HCT116 (cell line): ENCODE data around the gene SCP2. TPM values are rescaled to one million over a fixed set of nuclear protein-coding genes. Genes with fewer than 3 reads are reported as not detected.

Source experiments
- ATAC-seq: fragments of 200-7000 bp; cut with Tn5 transposase; 2 replicates; pipeline ENCODE4 v1.9.1; 2020; ENCODE audit warnings: mild to moderate bottlenecking, moderate library complexity
- BruUV-seq: library from RNA; stranded (reverse); fragments of 400-500 nt; replicated peaks from 2 replicates; lab custom pipeline; 2021; lab: Mats Ljungman, UMichigan
- CTCF ChIA-PET: fragments of 300-600 bp; sonication (Branson Sonifier 250); formaldehyde crosslinking; loops from one replicate; lab custom pipeline; 2021; ENCODE audit warnings: antibody characterized with exemption; lab: Charles Lee
- POLR2A ChIA-PET: fragments of 300-600, 350-600 bp; sonication (Branson Sonifier 250); formaldehyde crosslinking; loops from one replicate; lab custom pipeline; 2021; ENCODE audit warnings: antibody characterized with exemption; lab: Charles Lee
- RAD21 ChIA-PET, 2 experiments: fragments of 300-600 bp; sonication (Branson Sonifier 250); formaldehyde crosslinking; loops; one replicate each; lab custom pipeline; 2023; ENCODE audit warnings: low total read pairs in 2 of 2; ENCODE audit not compliant: uncharacterized antibody in 2 of 2, unreplicated experiment in 2 of 2, low non-redundant PET in 1 of 2; lab: Charles Lee
- DNase-seq: peaks from one replicate; pipeline ENCODE4 v3.0.0-alpha.2; 2010; ENCODE audit warnings: low read depth, low spot score
- H2AFZ ChIP-seq: fragments of 200-600 bp; shearing (Covaris generic), sonication (generic); 2 replicates; pipeline ENCODE4 v1.6.1; 2017; ENCODE audit warnings: low read depth, mixed run types, mixed read lengths, antibody characterized with exemption, low read length; ENCODE audit not compliant: poor library complexity, severe bottlenecking
- H3K27ac ChIP-seq: 2 replicates; pipeline ENCODE4 v1.5.1; 2012; ENCODE audit warnings: low read depth, low read length
- H3K27me3 ChIP-seq: fragments of 200-600 bp; sonication (generic); 2 replicates; pipeline ENCODE4 v1.6.1; 2016; ENCODE audit warnings: mixed run types, low read length, mixed read lengths; ENCODE audit not compliant: insufficient read depth
- H3K36me3 ChIP-seq, 2 experiments: fragments of 200-500 bp in 1 of 2; fragments of 200-600 bp in 1 of 2; sonication (Bioruptor generic) in 1 of 2; sonication (generic) in 1 of 2; 2 replicates each; pipeline versions ENCODE4 v1.5.1 to v1.6.1; 2014 to 2016; ENCODE audit warnings: low read length in 2 of 2, inconsistent platforms in 1 of 2, mixed read lengths in 1 of 2, mixed run types in 1 of 2; ENCODE audit not compliant: insufficient read depth in 2 of 2, control insufficient read depth in 1 of 2
- H3K4me1 ChIP-seq, 2 experiments: fragments of 200-600 bp in 1 of 2; sonication (generic) in 1 of 2; 2 replicates each; pipeline versions ENCODE4 v1.5.1 to v1.6.1; 2012 to 2017; ENCODE audit warnings: low read length in 2 of 2, inconsistent platforms in 1 of 2, mild to moderate bottlenecking in 1 of 2, mixed read lengths in 1 of 2, mixed run types in 1 of 2, moderate library complexity in 1 of 2; ENCODE audit not compliant: insufficient read depth in 2 of 2, control insufficient read depth in 1 of 2
- H3K4me2 ChIP-seq: fragments of 200-600 bp; sonication (generic); 2 replicates; pipeline ENCODE4 v1.6.1; 2017; ENCODE audit warnings: mixed run types, low read length, mixed read lengths
- H3K4me3 ChIP-seq, 2 experiments: fragments of 200-600 bp in 1 of 2; sonication (generic) in 1 of 2; replicated peaks in 1 of 2; 2 replicates each; pipeline ENCODE4 v1.5.1; 2011 to 2016; ENCODE audit warnings: low read length in 2 of 2, control low read depth in 1 of 2, low read depth in 1 of 2, mild to moderate bottlenecking in 1 of 2, mixed read lengths in 1 of 2, mixed run types in 1 of 2
- H3K79me2 ChIP-seq: fragments of 200-600 bp; sonication (generic); 2 replicates; pipeline ENCODE4 v1.6.1; 2017; ENCODE audit warnings: mild to moderate bottlenecking, mixed run types, low read length, moderate library complexity, mixed read lengths; ENCODE audit not compliant: insufficient read depth
- H3K9ac ChIP-seq: fragments of 200-600 bp; sonication (generic); 2 replicates; pipeline ENCODE4 v1.6.1; 2016; ENCODE audit warnings: low read length, mixed read lengths
- H3K9me2 ChIP-seq: fragments of 200-600 bp; sonication (generic), shearing (Covaris generic); 2 replicates; pipeline ENCODE4 v1.6.1; 2017; ENCODE audit warnings: mixed run types, mild to moderate bottlenecking, moderate library complexity; ENCODE audit not compliant: insufficient read depth
- H3K9me3 ChIP-seq, 2 experiments: fragments of 200-500 bp in 1 of 2; fragments of 200-600 bp in 1 of 2; sonication (Bioruptor generic) in 1 of 2; sonication (generic) in 1 of 2; 2 replicates each; pipeline ENCODE4 v1.6.1; 2014 to 2017; ENCODE audit warnings: low read length in 2 of 2, mixed read lengths in 2 of 2, inconsistent platforms in 1 of 2, low read depth in 1 of 2, mild to moderate bottlenecking in 1 of 2, mixed run types in 1 of 2, moderate library complexity in 1 of 2; ENCODE audit not compliant: control insufficient read depth in 1 of 2, insufficient read depth in 1 of 2
- H4K20me1 ChIP-seq: fragments of 200-600 bp; sonication (generic), shearing (Covaris generic); 2 replicates; pipeline ENCODE4 v1.6.1; 2017; ENCODE audit warnings: mixed run types, mild to moderate bottlenecking, moderate library complexity; ENCODE audit not compliant: insufficient read depth
- CBX3 ChIP-seq: IDR thresholded peaks from 2 replicates; pipeline ENCODE4 v1.6.1; 2012; ENCODE audit warnings: low read depth
- CTCF ChIP-seq, 3 experiments: fragments of 200-600 bp in 1 of 3; sonication (generic) in 1 of 3; IDR thresholded peaks in 2 of 3; conservative IDR thresholded peaks in 1 of 3; 2 replicates each; pipeline ENCODE4 v1.5.1; 2012 to 2017; ENCODE audit warnings: low read depth in 2 of 3, low read length in 2 of 3, antibody characterized with exemption in 1 of 3, borderline replicate concordance in 1 of 3, control low read depth in 1 of 3, mild to moderate bottlenecking in 1 of 3, mixed read lengths in 1 of 3, mixed run types in 1 of 3, moderate library complexity in 1 of 3; ENCODE audit not compliant: insufficient read depth in 1 of 3
- EZH2phosphoT487 ChIP-seq: fragments of 200-600 bp; IDR thresholded peaks from 2 replicates; pipeline ENCODE4 v1.6.1; 2018; ENCODE audit warnings: antibody characterized with exemption, borderline replicate concordance
- FOSL1 ChIP-seq: IDR thresholded peaks from 2 replicates; pipeline ENCODE4 v1.6.1; 2012; ENCODE audit warnings: low read depth
- POLR2A ChIP-seq: IDR thresholded peaks from 2 replicates; pipeline ENCODE4 v1.7.0; 2011; ENCODE audit warnings: borderline replicate concordance; ENCODE audit not compliant: insufficient read depth, insufficient read length; ENCODE audit errors: extremely low read depth
- POLR2AphosphoS5 ChIP-seq: IDR thresholded peaks from 2 replicates; pipeline ENCODE4 v1.6.1; 2011; ENCODE audit warnings: mild to moderate bottlenecking, low read depth, low read length, moderate library complexity
- REST ChIP-seq: IDR thresholded peaks from 2 replicates; pipeline ENCODE4 v1.6.1; 2012; ENCODE audit warnings: low read depth
- SP1 ChIP-seq: IDR thresholded peaks from 2 replicates; pipeline ENCODE4 v1.6.1; 2012; ENCODE audit warnings: low read depth
- SRF ChIP-seq: IDR thresholded peaks from 2 replicates; pipeline ENCODE4 v1.6.1; 2012; ENCODE audit warnings: low read depth
- TCF7L2 ChIP-seq: IDR thresholded peaks from 2 replicates; pipeline ENCODE4 v1.7.0; 2011; ENCODE audit warnings: borderline replicate concordance, inconsistent platforms; ENCODE audit not compliant: insufficient read depth, insufficient read length; ENCODE audit errors: extremely low read depth
- ZBTB33 ChIP-seq: IDR thresholded peaks from 2 replicates; pipeline ENCODE4 v1.6.1; 2011; ENCODE audit warnings: mild to moderate bottlenecking, low read length, moderate library complexity; ENCODE audit not compliant: insufficient replicate concordance; ENCODE audit errors: extremely low read depth
- ZFX ChIP-seq: fragments of 450-650 bp; IDR thresholded peaks from 2 replicates; pipeline ENCODE4 v1.6.1; 2017
- ZNF274 ChIP-seq: fragments of 200-500 bp; sonication (Bioruptor generic); IDR thresholded peaks from 2 replicates; pipeline ENCODE4 v1.6.1; 2014; ENCODE audit warnings: mild to moderate bottlenecking, low read depth, low read length, inconsistent platforms
- intact Hi-C: fragments of 100-400 bp; cut with micrococcal nuclease; formaldehyde crosslinking; loops from 2 replicates; pipeline ENCODE4 v1.10.0; 2022
- total RNA-seq: library from RNA; stranded (reverse); gene quantifications from one replicate; pipeline ENCODE4 v1.2.1, GENCODE V29; 2021; ENCODE audit not compliant: unreplicated experiment

SCP2 gene
- total RNA-seq, 1 experiment from 2014 or later: 62.0 TPM

- intact Hi-C loops: no loop called here
- no peak for DNase-seq
- POLR2A ChIA-PET: no interaction called here
- ATAC-seq: no peak
- H3K4me2 ChIP-seq: no peak overlapping the region
- CTCF ChIA-PET: no interaction called here
- no peak for TF ChIP-seq POLR2AphosphoS5
- TF ChIP-seq ZNF274: no peak
- TF ChIP-seq SRF: no peak
- no peak for TF ChIP-seq ZBTB33
- TF ChIP-seq ZFX: no peak
- TF ChIP-seq TCF7L2: no peak
- H3K36me3 ChIP-seq: no peaks in the 10 kb centered on the region
- no peaks in the 10 kb centered on the region for H3K79me2 ChIP-seq
- no peak overlapping the region for H3K4me3 ChIP-seq
- no peaks in the 10 kb centered on the region for H3K9me2 ChIP-seq
- BruUV-seq: no TSS peak
- RAD21 ChIA-PET: no interaction called here
- no peaks in the 10 kb centered on the region for H3K4me1 ChIP-seq
- H3K9ac ChIP-seq: no peak overlapping the region
- no peak overlapping the region for H2AFZ ChIP-seq
- H3K9me3 ChIP-seq: no peaks in the 10 kb centered on the region
- no peak overlapping the region for H3K27ac ChIP-seq
- no peaks in the 10 kb centered on the region for H3K27me3 ChIP-seq
- no peaks in the 10 kb centered on the region for H4K20me1 ChIP-seq
Measured at GRCh38 chr1:53069663-53070327, 142.7 kb downstream of the SCP2 start.

- H3K9ac ChIP-seq: no peak overlapping the region
- BruUV-seq: no TSS peak
- H3K9me2 ChIP-seq: no peaks in the 10 kb centered on the region
- ChIA-PET RAD21 (no interaction called here), CTCF (no interaction called here), POLR2A (no interaction called here)
- no peaks in the 10 kb centered on the region for H3K79me2 ChIP-seq
- no peak overlapping the region for H3K27ac ChIP-seq
- no peak overlapping the region for H3K4me2 ChIP-seq
- intact Hi-C loops: no loop called here
- H3K9me3 ChIP-seq: no peaks in the 10 kb centered on the region
- ATAC-seq: no peak
- H2AFZ ChIP-seq: no peak overlapping the region
- H3K4me1 ChIP-seq: no peaks in the 10 kb centered on the region
- DNase-seq: no peak
- H3K4me3 ChIP-seq: no peak overlapping the region
- no peaks in the 10 kb centered on the region for H4K20me1 ChIP-seq
- H3K27me3 ChIP-seq: no peaks in the 10 kb centered on the region
- H3K36me3 ChIP-seq: no peaks in the 10 kb centered on the region
- TF ChIP-seq CTCF (IDR thresholded peaks at IDR 0.05 in 2 of 3, conservative IDR thresholded peaks at IDR 0.05 in 1 of 3; ENCODE audit: borderline replicate concordance in 1 of 3, insufficient read depth in 1 of 3, low read depth in 2 of 3, low read length in 2 of 3) (no peak), SP1 (no peak), POLR2A (no peak), TCF7L2 (no peak), EZH2phosphoT487 (no peak), REST (no peak), CBX3 (no peak), FOSL1 (no peak)
Measured at GRCh38 chr1:53070621-53071020, 143.5 kb downstream of the SCP2 start.
